Upper lobe of left lung (tissue), 6 donors: Measurements from ENCODE around the gene SULT2B1. TPM values are rescaled to one million over a fixed set of nuclear protein-coding genes. Genes with fewer than 3 reads are reported as not detected.
A peak's percentile ranks its signal among the peaks of the same experiment; 100 is the strongest.

Experiments
- ATAC-seq, 2 donors: fragments of 200-7000 bp; cut with Tn5 transposase; one replicate each; pipeline ENCODE4 v1.9.1; 2022; ENCODE audit warnings: mild to moderate bottlenecking in 2 of 2, moderate library complexity in 2 of 2; ENCODE audit not compliant: low FRiP score in 2 of 2
- DNase-seq, 2 donors: peaks; one replicate each; pipeline ENCODE4 v3.0.0-alpha.2; 2019 to 2020
- H3K27ac ChIP-seq, 4 donors: fragments of 200-600 bp; sonication (generic); one replicate each; pipeline ENCODE4 v1.5.1; 2016 to 2019
- H3K27me3 ChIP-seq, 4 donors: fragments of 200-600 bp; sonication (generic); one replicate each; pipeline ENCODE4 v1.5.1; 2017 to 2019
- H3K36me3 ChIP-seq, 4 donors: fragments of 200-600 bp; sonication (generic); one replicate each; pipeline ENCODE4 v1.5.1; 2016 to 2019
- H3K4me1 ChIP-seq, 4 donors: fragments of 200-600 bp; sonication (generic); one replicate each; pipeline ENCODE4 v1.5.1; 2018 to 2019
- H3K4me3 ChIP-seq, 4 donors: fragments of 200-600 bp; sonication (generic); one replicate each; pipeline ENCODE4 v1.5.1; 2017 to 2019; ENCODE audit warnings: mild to moderate bottlenecking in 2 of 4, moderate library complexity in 1 of 4
- H3K9me3 ChIP-seq, 4 donors: fragments of 200-600 bp; sonication (generic); one replicate each; pipeline ENCODE4 v1.5.1; 2018 to 2019
- CTCF ChIP-seq, 6 experiments: fragments of 450-650 bp in 4 of 6; fragments of 200-600 bp in 2 of 6; sonication (generic) in 2 of 6; IDR thresholded peaks; one replicate each; pipeline ENCODE4 v1.5.1; 2016 to 2019; ENCODE audit warnings: antibody characterized with exemption in 6 of 6
- EP300 ChIP-seq, 4 donors: sonication (generic); formaldehyde crosslinking; IDR thresholded peaks; one replicate each; pipeline ENCODE4 v1.5.1; 2017; ENCODE audit warnings: antibody characterized with exemption in 4 of 4, control low read depth in 2 of 4
- POLR2A ChIP-seq, 4 donors: fragments of 450-650 bp; IDR thresholded peaks; one replicate each; pipeline ENCODE4 v1.5.1; 2016 to 2017; ENCODE audit warnings: antibody characterized with exemption in 4 of 4, mild to moderate bottlenecking in 2 of 4
- POLR2AphosphoS5 ChIP-seq, 2 donors: sonication (generic); formaldehyde crosslinking; IDR thresholded peaks; one replicate each; pipeline ENCODE4 v1.5.1; 2017; ENCODE audit warnings: antibody characterized with exemption in 2 of 2
- WGBS, 2 donors: methylation state at CpG; one replicate each; pipeline ENCODE4 v1.1.5; 2017 to 2018; 5-methylcytosine and 5-hydroxymethylcytosine counted together
- total RNA-seq, 6 donors: library from RNA; depleted of rRNA in 4 of 6; stranded (reverse); fragments of >200 nt in 4 of 6; gene quantifications; one replicate each; pipeline versions ENCODE4 v1.1.0 to v1.2.1, GENCODE V29; 2016 to 2021
- donor health status: DM: no; HTN: no; CAD: no; lungs with moderate emphysema.
- donor health status: DM: no; HTN: yes; CAD: no; lungs with severe emphysema.

The SULT2B1 gene
- total RNA-seq, 6 donors from 2014 or later = 10.5 to 19.6 (median 15.2) TPM

- DNase-seq (no peak), ATAC-seq (no peak)
- Histone ChIP-seq H3K9me3 (no peaks in the 10 kb centered on the region), H3K27me3 (no peaks in the 10 kb centered on the region), H3K4me1 (peaks cover 0 to 11% (median 8%) of the 10 kb centered on the region in 4 donors), H3K4me3 (no peak overlapping the region), H3K36me3 (no peaks in the 10 kb centered on the region), H3K27ac (no peak overlapping the region)
- no peak for TF ChIP-seq POLR2A (IDR thresholded peaks at IDR 0.05)
- TF ChIP-seq EP300 (IDR thresholded peaks at IDR 0.05) = no peak
- TF ChIP-seq CTCF (IDR thresholded peaks at IDR 0.05) = no peak
- no peak for TF ChIP-seq POLR2AphosphoS5 (IDR thresholded peaks at IDR 0.05)
- 59 to 61% methylated on average over 5 of the region's 5 CpGs for WGBS, 2 donors
Observed at GRCh38 chr19:48549380-48549779, 2.6 kb upstream of the SULT2B1 start.

GRCh38 chr19:48552406-48553322 lies 692 bp downstream of the SULT2B1 start:
- WGBS, 2 donors = 79 to 80% methylated on average over 12 to 18 of the region's 19 CpGs
- Histone ChIP-seq H3K27me3 (no peaks in the 10 kb centered on the region), H3K9me3 (no peaks in the 10 kb centered on the region), H3K36me3 (no peaks in the 10 kb centered on the region), H3K27ac (peak overlapping the region in 3 of 4 donors; percentile 5 to 35 (median 30)), H3K4me1 (peaks cover 0 to 13% (median 8%) of the 10 kb centered on the region in 4 donors), H3K4me3 (peak overlapping the region; percentile 10 to 36 (median 26))
- TF ChIP-seq POLR2A (IDR thresholded peaks at IDR 0.05) = no peak
- no peak for DNase-seq
- ATAC-seq = peak; percentile 3 to 4

GRCh38 chr19:48553676-48554384 lies 1.9 kb downstream of the SULT2B1 start:
- WGBS, 2 donors = 24 to 25% methylated on average over 8 to 13 of the region's 18 CpGs
- DNase-seq = peak in 1 of 2 donors; percentile 61
- Histone ChIP-seq H3K4me1 (peaks cover 0 to 20% (median 8%) of the 10 kb centered on the region in 4 donors), H3K36me3 (no peaks in the 10 kb centered on the region), H3K27me3 (no peaks in the 10 kb centered on the region), H3K4me3 (no peak overlapping the region), H3K27ac (peak overlapping the region in 3 of 4 donors; percentile 5 to 52 (median 30)), H3K9me3 (no peaks in the 10 kb centered on the region)
- TF ChIP-seq POLR2AphosphoS5 (IDR thresholded peaks at IDR 0.05) = peak in 1 of 2 donors; percentile 31
- TF ChIP-seq POLR2A (IDR thresholded peaks at IDR 0.05) = no peak
- peak; percentile 49 to 67 for ATAC-seq

- H3K27me3 ChIP-seq = no peaks in the 10 kb centered on the region
- 69 to 73% methylated on average over 13 to 15 of the region's 16 CpGs for WGBS, 2 donors
- H3K27ac ChIP-seq = peak overlapping the region in 2 of 4 donors; percentile 30 to 52
- no peak overlapping the region for H3K4me3 ChIP-seq
- no peak for TF ChIP-seq CTCF (IDR thresholded peaks at IDR 0.05)
- TF ChIP-seq POLR2A (IDR thresholded peaks at IDR 0.05) = no peak
- no peak for TF ChIP-seq POLR2AphosphoS5 (IDR thresholded peaks at IDR 0.05)
- TF ChIP-seq EP300 (IDR thresholded peaks at IDR 0.05) = no peak
- peak in 1 of 2 donors; percentile 73 for ATAC-seq
- no peak for DNase-seq
- no peaks in the 10 kb centered on the region for H3K36me3 ChIP-seq
- H3K9me3 ChIP-seq = no peaks in the 10 kb centered on the region
- peaks cover 0 to 20% (median 8%) of the 10 kb centered on the region in 4 donors for H3K4me1 ChIP-seq
Observed at GRCh38 chr19:48554385-48555091, 2.6 kb downstream of the SULT2B1 start.

GRCh38 chr19:48556163-48556562 lies 4.2 kb downstream of the SULT2B1 start:
- no peaks in the 10 kb centered on the region for H3K36me3 ChIP-seq
- ATAC-seq (no peak), DNase-seq (no peak)
- no peaks in the 10 kb centered on the region for H3K27me3 ChIP-seq
- no peak overlapping the region for H3K27ac ChIP-seq
- no peaks in the 10 kb centered on the region for H3K9me3 ChIP-seq
- H3K4me3 ChIP-seq = no peak overlapping the region
- TF ChIP-seq POLR2A (IDR thresholded peaks at IDR 0.05) (no peak), CTCF (IDR thresholded peaks at IDR 0.05) (no peak), POLR2AphosphoS5 (IDR thresholded peaks at IDR 0.05) (no peak), EP300 (IDR thresholded peaks at IDR 0.05) (no peak)
- 67 to 70% methylated on average over 11 of the region's 11 CpGs for WGBS, 2 donors
- H3K4me1 ChIP-seq = peaks cover 0 to 20% (median 8%) of the 10 kb centered on the region in 4 donors
